HepG2 (cell line): ENCODE measurements around the gene POLR1G. TPM values are rescaled to one million over a fixed set of nuclear protein-coding genes. Genes with fewer than 3 reads are reported as not detected.
A peak's percentile ranks its signal among the peaks of the same experiment; 100 is the strongest.

ENCODE experiments used
- CBX5 ChIP-seq: sonication (generic); formaldehyde crosslinking; IDR thresholded peaks from 2 replicates; pipeline ENCODE4 v1.4.0; 2020; ENCODE audit warnings: missing genetic modification reagents, borderline replicate concordance
- ETS1 ChIP-seq: sonication (generic); formaldehyde crosslinking; IDR thresholded peaks from 2 replicates; pipeline ENCODE4 v1.4.0; 2020; ENCODE audit warnings: missing genetic modification reagents
- GATAD2A ChIP-seq: IDR thresholded peaks from 2 replicates; pipeline ENCODE4 v1.6.1; 2016
- HINFP ChIP-seq: sonication (generic); formaldehyde crosslinking; IDR thresholded peaks from 2 replicates; pipeline ENCODE4 v1.4.0; 2020; ENCODE audit warnings: low read depth, mild to moderate bottlenecking, missing genetic modification reagents
- KDM5B ChIP-seq: sonication (generic); formaldehyde crosslinking; IDR thresholded peaks from 2 replicates; pipeline ENCODE4 v1.4.0; 2020; ENCODE audit warnings: missing genetic modification reagents, mild to moderate bottlenecking, borderline replicate concordance
- NAIF1 ChIP-seq: sonication (generic); formaldehyde crosslinking; IDR thresholded peaks from 2 replicates; pipeline ENCODE4 v1.5.0; 2020; ENCODE audit warnings: mild to moderate bottlenecking, missing genetic modification reagents, borderline replicate concordance
- RBAK ChIP-seq: sonication (generic); formaldehyde crosslinking; IDR thresholded peaks from 2 replicates; pipeline ENCODE4 v1.5.1; 2020; ENCODE audit warnings: mild to moderate bottlenecking, missing genetic modification reagents
- RBM39 ChIP-seq: fragments of 200-400 bp; formaldehyde crosslinking; IDR thresholded peaks from one replicate; pipeline ENCODE4 v1.6.1; 2018; ENCODE audit warnings: antibody characterized with exemption, mild to moderate bottlenecking, low read depth, low read length; ENCODE audit not compliant: poor library complexity, severe bottlenecking
- ZBTB14 ChIP-seq: sonication (generic); formaldehyde crosslinking; IDR thresholded peaks from 2 replicates; pipeline ENCODE4 v1.4.0; 2020; ENCODE audit warnings: missing genetic modification reagents
- ZFYVE20 ChIP-seq: sonication (generic); formaldehyde crosslinking; IDR thresholded peaks from 2 replicates; pipeline ENCODE4 v1.8.0; 2023; ENCODE audit warnings: low read depth, mild to moderate bottlenecking, moderate library complexity, missing genetic modification reagents, borderline replicate concordance
- ZNF263 ChIP-seq: sonication (generic); formaldehyde crosslinking; IDR thresholded peaks from 2 replicates; pipeline ENCODE4 v1.4.0; 2020; ENCODE audit warnings: missing genetic modification reagents
- ZNF264 ChIP-seq: sonication (generic); formaldehyde crosslinking; IDR thresholded peaks from 2 replicates; pipeline ENCODE4 v1.4.0; 2020; ENCODE audit warnings: missing genetic modification reagents
- ZNF543 ChIP-seq: sonication (generic); formaldehyde crosslinking; IDR thresholded peaks from 2 replicates; pipeline ENCODE4 v1.4.0; 2020; ENCODE audit warnings: mild to moderate bottlenecking, missing genetic modification reagents
- ZNF740 ChIP-seq: sonication (generic); formaldehyde crosslinking; IDR thresholded peaks from 2 replicates; pipeline ENCODE4 v1.4.0; 2020; ENCODE audit warnings: missing genetic modification reagents
- ZNF746 ChIP-seq: sonication (generic); formaldehyde crosslinking; IDR thresholded peaks from 2 replicates; pipeline ENCODE4 v1.8.0; 2022; ENCODE audit warnings: mild to moderate bottlenecking, missing genetic modification reagents
- ZNF777 ChIP-seq: sonication (generic); formaldehyde crosslinking; IDR thresholded peaks from 2 replicates; pipeline ENCODE4 v1.4.0; 2020; ENCODE audit warnings: missing genetic modification reagents
- ZNF792 ChIP-seq: IDR thresholded peaks from 2 replicates; pipeline ENCODE4 v1.6.1; 2016
- polyA plus RNA-seq, 8 experiments: library from polyadenylated mRNA; depleted of rRNA in 3 of 8; stranded (reverse) in 7 of 8; unstranded in 1 of 8; fragments of >200 nt; fragmentation: Illumina TruSeq in 4 of 8; extraction: Trizol in 4 of 8; gene quantifications; 2 replicates each; pipeline versions ENCODE4 v1.2.1 to v1.2.3, GENCODE V29; 2011 to 2016; ENCODE audit warnings: low read depth in 4 of 8, missing spikeins in 1 of 8, mixed read lengths in 1 of 8; ENCODE audit not compliant: insufficient read depth in 1 of 8
- total RNA-seq, 5 experiments: library from RNA; depleted of rRNA; stranded (reverse); fragments of >200 nt; fragmentation: Illumina TruSeq; extraction: Trizol; gene quantifications; 2 replicates each; pipeline ENCODE4 v1.2.3, GENCODE V29; 2016; ENCODE audit warnings: low read depth in 1 of 5
- TF ChIP-seq, protein P1 (sequence below): sonication (generic); formaldehyde crosslinking; IDR thresholded peaks from 2 replicates; pipeline ENCODE4 v1.4.0; 2020; ENCODE audit warnings: mild to moderate bottlenecking, missing genetic modification reagents
- TF ChIP-seq, protein P2 (sequence below): IDR thresholded peaks from 2 replicates; pipeline ENCODE4 v1.6.1; 2012; ENCODE audit warnings: inconsistent platforms

POLR1G gene
- total and polyA plus RNA-seq, 2 of the 13 experiments (the other 11 are each of a cell fraction or from before 2014, with no cell fraction given) = 3.5 to 20.8 TPM

DNA sequence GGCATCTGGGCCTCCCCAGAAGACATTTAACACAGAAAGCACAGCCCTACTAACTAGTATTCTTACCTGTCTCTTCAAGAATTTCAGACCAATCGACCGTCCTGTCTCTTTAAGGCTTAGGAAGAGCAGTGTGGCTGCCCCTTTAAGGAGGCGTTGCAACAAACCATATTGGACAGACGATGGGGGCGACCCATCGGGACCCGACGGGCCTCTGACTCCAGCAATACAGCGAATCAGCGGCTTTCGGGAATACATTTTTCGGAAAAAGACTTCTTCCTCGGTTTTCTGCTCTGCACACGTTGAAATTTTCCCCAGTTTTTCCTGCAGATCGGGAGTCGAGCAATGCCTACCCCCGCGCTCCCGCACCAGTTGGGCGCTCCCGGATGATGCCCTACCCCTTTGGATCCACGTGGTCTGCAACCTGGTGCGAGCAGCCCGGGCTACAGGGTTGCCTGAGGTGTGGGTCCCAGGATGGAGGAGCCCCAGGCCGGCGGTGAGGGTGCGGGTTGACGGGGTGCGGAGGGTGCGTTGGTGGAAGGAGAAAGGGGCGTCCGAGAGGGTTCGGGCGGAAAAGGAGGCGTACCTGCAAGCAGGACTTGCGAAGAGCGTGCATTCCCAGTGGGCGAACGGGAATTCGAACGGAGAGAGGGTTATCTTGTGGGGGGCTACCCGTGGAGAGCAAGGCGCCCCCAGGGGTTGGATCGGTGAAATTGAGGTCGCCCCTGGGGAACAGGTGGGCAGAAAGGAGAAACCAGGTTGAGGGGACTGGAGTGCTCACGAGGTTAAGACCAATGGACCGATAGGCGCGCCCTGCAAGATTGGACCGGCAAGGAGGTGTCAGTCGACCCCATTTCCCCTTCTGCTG lies at the start of gene POLR1G (continued):
- TF ChIP-seq ZFYVE20 (CRISPR knock-in tag) (no peak), ZNF264 (peak; percentile 2; the same call in 1 of the 2 replicates), GATAD2A (peak; percentile 9; the same call in 1 of the 2 replicates), ZBTB14 (CRISPR knock-in tag) (no peak), HINFP (CRISPR knock-in tag) (peak; percentile 81; the same call in 1 of the 2 replicates), ZNF740 (CRISPR knock-in tag) (no peak), ZNF746 (peak; percentile 32; the same call in 1 of the 2 replicates), NAIF1 (0 out of 2 replicates have a peak, but pooled peaks have one; percentile 21), ZNF792 (CRISPR knock-in tag) (no peak), ZNF777 (CRISPR knock-in tag) (no peak), CBX5 (CRISPR knock-in tag) (peak; percentile 37; the same call in 1 of the 2 replicates), RBAK (no peak), ETS1 (CRISPR knock-in tag) (no peak), ZNF543 (CRISPR knock-in tag) (peak; percentile 43; the same call in 1 of the 2 replicates), KDM5B (CRISPR knock-in tag) (peak; percentile 70), RBM39 (peak; percentile 50), ZNF263 (peak; percentile 39; the same call in 1 of the 2 replicates)
- TF ChIP-seq, protein P1, sequence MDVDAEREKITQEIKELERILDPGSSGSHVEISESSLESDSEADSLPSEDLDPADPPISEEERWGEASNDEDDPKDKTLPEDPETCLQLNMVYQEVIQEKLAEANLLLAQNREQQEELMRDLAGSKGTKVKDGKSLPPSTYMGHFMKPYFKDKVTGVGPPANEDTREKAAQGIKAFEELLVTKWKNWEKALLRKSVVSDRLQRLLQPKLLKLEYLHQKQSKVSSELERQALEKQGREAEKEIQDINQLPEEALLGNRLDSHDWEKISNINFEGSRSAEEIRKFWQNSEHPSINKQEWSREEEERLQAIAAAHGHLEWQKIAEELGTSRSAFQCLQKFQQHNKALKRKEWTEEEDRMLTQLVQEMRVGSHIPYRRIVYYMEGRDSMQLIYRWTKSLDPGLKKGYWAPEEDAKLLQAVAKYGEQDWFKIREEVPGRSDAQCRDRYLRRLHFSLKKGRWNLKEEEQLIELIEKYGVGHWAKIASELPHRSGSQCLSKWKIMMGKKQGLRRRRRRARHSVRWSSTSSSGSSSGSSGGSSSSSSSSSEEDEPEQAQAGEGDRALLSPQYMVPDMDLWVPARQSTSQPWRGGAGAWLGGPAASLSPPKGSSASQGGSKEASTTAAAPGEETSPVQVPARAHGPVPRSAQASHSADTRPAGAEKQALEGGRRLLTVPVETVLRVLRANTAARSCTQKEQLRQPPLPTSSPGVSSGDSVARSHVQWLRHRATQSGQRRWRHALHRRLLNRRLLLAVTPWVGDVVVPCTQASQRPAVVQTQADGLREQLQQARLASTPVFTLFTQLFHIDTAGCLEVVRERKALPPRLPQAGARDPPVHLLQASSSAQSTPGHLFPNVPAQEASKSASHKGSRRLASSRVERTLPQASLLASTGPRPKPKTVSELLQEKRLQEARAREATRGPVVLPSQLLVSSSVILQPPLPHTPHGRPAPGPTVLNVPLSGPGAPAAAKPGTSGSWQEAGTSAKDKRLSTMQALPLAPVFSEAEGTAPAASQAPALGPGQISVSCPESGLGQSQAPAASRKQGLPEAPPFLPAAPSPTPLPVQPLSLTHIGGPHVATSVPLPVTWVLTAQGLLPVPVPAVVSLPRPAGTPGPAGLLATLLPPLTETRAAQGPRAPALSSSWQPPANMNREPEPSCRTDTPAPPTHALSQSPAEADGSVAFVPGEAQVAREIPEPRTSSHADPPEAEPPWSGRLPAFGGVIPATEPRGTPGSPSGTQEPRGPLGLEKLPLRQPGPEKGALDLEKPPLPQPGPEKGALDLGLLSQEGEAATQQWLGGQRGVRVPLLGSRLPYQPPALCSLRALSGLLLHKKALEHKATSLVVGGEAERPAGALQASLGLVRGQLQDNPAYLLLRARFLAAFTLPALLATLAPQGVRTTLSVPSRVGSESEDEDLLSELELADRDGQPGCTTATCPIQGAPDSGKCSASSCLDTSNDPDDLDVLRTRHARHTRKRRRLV = peak; percentile 34; the same call in 1 of the 2 replicates
- TF ChIP-seq, protein P2, sequence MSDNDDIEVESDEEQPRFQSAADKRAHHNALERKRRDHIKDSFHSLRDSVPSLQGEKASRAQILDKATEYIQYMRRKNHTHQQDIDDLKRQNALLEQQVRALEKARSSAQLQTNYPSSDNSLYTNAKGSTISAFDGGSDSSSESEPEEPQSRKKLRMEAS = peak; percentile 98
